Liver (tissue), 9 donors: ENCODE measurements around the gene RAI1. TPM values are rescaled to one million over a fixed set of nuclear protein-coding genes. Genes with fewer than 3 reads are reported as not detected.

ENCODE experiments used
- DNase-seq: peaks from one replicate; pipeline ENCODE4 v3.0.0-alpha.2; 2017; ENCODE audit warnings: low spot score
- H3K27ac ChIP-seq, 2 donors: one replicate each; pipeline ENCODE4 v1.7.0; 2013; ENCODE audit warnings: inconsistent platforms in 2 of 2, low read length in 2 of 2, control low read depth in 1 of 2, low read depth in 1 of 2, mild to moderate bottlenecking in 1 of 2
- H3K27me3 ChIP-seq, 4 donors: one replicate each; pipeline versions ENCODE4 v1.6.1 to v1.7.0; 2013; ENCODE audit warnings: low read length in 3 of 4, inconsistent platforms in 1 of 4, mild to moderate bottlenecking in 1 of 4, moderate library complexity in 1 of 4; ENCODE audit not compliant: control insufficient read depth in 4 of 4, insufficient read depth in 4 of 4
- H3K36me3 ChIP-seq, 4 donors: one replicate each; pipeline versions ENCODE4 v1.6.1 to v1.7.0; 2013; ENCODE audit warnings: low read length in 3 of 4, mild to moderate bottlenecking in 3 of 4, low read depth in 1 of 4, moderate library complexity in 1 of 4; ENCODE audit not compliant: control insufficient read depth in 4 of 4, insufficient read depth in 3 of 4
- H3K4me1 ChIP-seq, 4 donors: one replicate each; pipeline versions ENCODE4 v1.6.1 to v1.7.0; 2013; ENCODE audit warnings: low read length in 3 of 4, mild to moderate bottlenecking in 3 of 4, moderate library complexity in 1 of 4; ENCODE audit not compliant: control insufficient read depth in 4 of 4, insufficient read depth in 4 of 4
- H3K4me3 ChIP-seq, 3 donors: one replicate each; pipeline versions ENCODE4 v1.6.1 to v1.7.0; 2013; ENCODE audit warnings: low read length in 3 of 3, control low read depth in 1 of 3, low read depth in 1 of 3, mild to moderate bottlenecking in 1 of 3
- H3K9ac ChIP-seq, 2 donors: one replicate each; pipeline ENCODE4 v1.7.0; 2013; ENCODE audit warnings: low read length in 2 of 2, mild to moderate bottlenecking in 2 of 2, moderate library complexity in 2 of 2, control low read depth in 1 of 2, low read depth in 1 of 2
- H3K9me3 ChIP-seq, 4 donors: one replicate each; pipeline versions ENCODE4 v1.6.1 to v1.7.0; 2013; ENCODE audit warnings: low read length in 3 of 4; ENCODE audit not compliant: control insufficient read depth in 4 of 4
- ATF3 ChIP-seq: IDR thresholded peaks from 2 replicates; pipeline ENCODE4 v1.6.1; 2016; ENCODE audit warnings: antibody characterized with exemption
- CTCF ChIP-seq: fragments of 150-350 bp; IDR thresholded peaks from 2 replicates; pipeline ENCODE4 v1.5.1; 2017; ENCODE audit warnings: improper control_type of control experiment, low read depth, low read length; ENCODE audit not compliant: missing input control
- EGR1 ChIP-seq, 2 donors: IDR thresholded peaks; 2 replicates each; pipeline ENCODE4 v1.6.1; 2016 to 2018; ENCODE audit warnings: antibody characterized with exemption in 2 of 2, low read depth in 2 of 2
- FOXA1 ChIP-seq: IDR thresholded peaks from 2 replicates; pipeline ENCODE4 v1.6.1; 2016; ENCODE audit warnings: antibody characterized with exemption
- FOXA2 ChIP-seq: IDR thresholded peaks from 2 replicates; pipeline ENCODE4 v1.6.1; 2016; ENCODE audit warnings: antibody characterized with exemption
- GABPA ChIP-seq, 2 donors: IDR thresholded peaks in 1 of 2; conservative IDR thresholded peaks in 1 of 2; 2 replicates each; pipeline ENCODE4 v1.6.1; 2016; ENCODE audit warnings: antibody characterized with exemption in 2 of 2, mild to moderate bottlenecking in 1 of 2, moderate library complexity in 1 of 2
- HNF4A ChIP-seq, 2 donors: conservative IDR thresholded peaks; 2 replicates each; pipeline ENCODE4 v1.6.1; 2016; ENCODE audit warnings: antibody characterized with exemption in 2 of 2, mild to moderate bottlenecking in 2 of 2
- HNF4G ChIP-seq: IDR thresholded peaks from 2 replicates; pipeline ENCODE4 v1.6.1; 2016; ENCODE audit warnings: antibody characterized with exemption
- JUND ChIP-seq, 2 donors: IDR thresholded peaks; 2 replicates each; pipeline ENCODE4 v1.6.1; 2016; ENCODE audit warnings: antibody characterized with exemption in 2 of 2
- MAX ChIP-seq: IDR thresholded peaks from 2 replicates; pipeline ENCODE4 v1.6.1; 2016; ENCODE audit warnings: antibody characterized with exemption
- NR2F2 ChIP-seq: IDR thresholded peaks from 2 replicates; pipeline ENCODE4 v1.6.1; 2016; ENCODE audit warnings: antibody characterized with exemption
- RAD21 ChIP-seq, 2 donors: IDR thresholded peaks; 2 replicates each; pipeline ENCODE4 v1.6.1; 2016; ENCODE audit warnings: antibody characterized with exemption in 2 of 2, mild to moderate bottlenecking in 2 of 2
- REST ChIP-seq: IDR thresholded peaks from 2 replicates; pipeline ENCODE4 v1.6.1; 2016; ENCODE audit warnings: antibody characterized with exemption, mild to moderate bottlenecking
- RXRA ChIP-seq, 2 donors: IDR thresholded peaks; 2 replicates each; pipeline ENCODE4 v1.6.1; 2017 to 2018; ENCODE audit warnings: antibody characterized with exemption in 2 of 2, mild to moderate bottlenecking in 1 of 2
- TAF1 ChIP-seq: conservative IDR thresholded peaks from 2 replicates; pipeline ENCODE4 v1.6.1; 2016; ENCODE audit warnings: antibody characterized with exemption, mild to moderate bottlenecking
- YY1 ChIP-seq: IDR thresholded peaks from 2 replicates; pipeline ENCODE4 v1.6.1; 2016; ENCODE audit warnings: antibody characterized with exemption, mild to moderate bottlenecking
- WGBS: extraction: QIAGEN DNeasy Blood & Tissue Kit; methylation state at CpG from one replicate; pipeline ENCODE4 v1.1.7; 2013; 5-methylcytosine and 5-hydroxymethylcytosine counted together
- polyA plus RNA-seq, 2 donors: library from polyadenylated mRNA; stranded (reverse) in 1 of 2; unstranded in 1 of 2; fragments of 200-250 nt in 1 of 2; fragments of >200 nt in 1 of 2; fragmentation: Nextera tagmentation in 1 of 2; extraction: Ambion mirVana in 1 of 2; gene quantifications; one replicate each; pipeline versions ENCODE4 v1.2.1 to v1.2.3, GENCODE V29; 2013 to 2015
- total RNA-seq, 2 donors: library from RNA; depleted of rRNA; stranded (reverse); fragments of >200 nt; gene quantifications; one replicate each; pipeline ENCODE4 v1.2.3, GENCODE V29; 2014
- TF ChIP-seq, protein P1 (sequence below): IDR thresholded peaks from 2 replicates; pipeline ENCODE4 v1.6.1; 2016; ENCODE audit warnings: antibody characterized with exemption
- donor health status: healthy.
- donor health status: healthy.
- donor health status: healthy.
- donor health status: healthy.
- donor health status: healthy.

Gene RAI1
- total and polyA plus RNA-seq, 4 donors = 0.57 to 7.6 (median 5.3) TPM

DNA sequence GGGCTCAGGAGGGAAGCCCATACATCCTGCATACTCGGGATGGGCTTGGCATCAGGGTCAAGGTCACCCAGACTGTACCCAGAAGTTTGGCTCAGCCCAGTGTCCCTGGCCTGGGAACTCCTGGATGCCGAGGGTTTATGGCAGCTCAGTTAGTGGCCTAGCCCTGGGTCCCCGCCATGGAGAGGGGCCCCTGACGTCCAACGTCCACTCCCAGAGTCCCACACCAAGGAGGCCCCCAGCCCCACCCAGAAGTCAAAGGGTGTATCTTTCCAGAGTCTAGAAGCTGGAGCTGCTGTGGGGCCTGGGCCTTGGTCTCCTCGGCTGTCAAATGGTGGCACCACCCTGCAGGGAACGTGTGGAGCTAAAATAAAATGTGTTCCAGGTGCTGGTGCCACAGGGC, 79.1 kb downstream of the RAI1 start (continued):
- TF ChIP-seq CTCF = no peak
- TF ChIP-seq FOXA2 = no peak
- no peak for TF ChIP-seq RXRA (IDR thresholded peaks at IDR 0.05)
- no peak for TF ChIP-seq YY1
- TF ChIP-seq MAX = no peak
- no peak for TF ChIP-seq FOXA1
- no peak for TF ChIP-seq HNF4G
- no peak for TF ChIP-seq JUND (IDR thresholded peaks at IDR 0.05)
- TF ChIP-seq HNF4A (conservative IDR thresholded peaks at IDR 0.05) = no peak

- 95% methylated on average over 8 of the region's 8 CpGs for WGBS
- Histone ChIP-seq H3K27me3 (no peaks in the 10 kb centered on the region), H3K27ac (no peak overlapping the region), H3K9ac (no peak overlapping the region), H3K4me1 (peaks cover 0 to 7% (median 3%) of the 10 kb centered on the region in 4 donors), H3K9me3 (no peaks in the 10 kb centered on the region), H3K36me3 (no peaks in the 10 kb centered on the region), H3K4me3 (no peak overlapping the region)
- DNase-seq = no peak
- no peak for TF ChIP-seq EGR1 (IDR thresholded peaks at IDR 0.05; ENCODE audit: low read depth in 2 of 2)
- TF ChIP-seq GABPA (IDR thresholded peaks at IDR 0.05 in 1 of 2, conservative IDR thresholded peaks at IDR 0.05 in 1 of 2) = no peak
- TF ChIP-seq YY1 = no peak
- no peak for TF ChIP-seq NR2F2
- no peak for TF ChIP-seq ATF3
- TF ChIP-seq, protein P1, sequence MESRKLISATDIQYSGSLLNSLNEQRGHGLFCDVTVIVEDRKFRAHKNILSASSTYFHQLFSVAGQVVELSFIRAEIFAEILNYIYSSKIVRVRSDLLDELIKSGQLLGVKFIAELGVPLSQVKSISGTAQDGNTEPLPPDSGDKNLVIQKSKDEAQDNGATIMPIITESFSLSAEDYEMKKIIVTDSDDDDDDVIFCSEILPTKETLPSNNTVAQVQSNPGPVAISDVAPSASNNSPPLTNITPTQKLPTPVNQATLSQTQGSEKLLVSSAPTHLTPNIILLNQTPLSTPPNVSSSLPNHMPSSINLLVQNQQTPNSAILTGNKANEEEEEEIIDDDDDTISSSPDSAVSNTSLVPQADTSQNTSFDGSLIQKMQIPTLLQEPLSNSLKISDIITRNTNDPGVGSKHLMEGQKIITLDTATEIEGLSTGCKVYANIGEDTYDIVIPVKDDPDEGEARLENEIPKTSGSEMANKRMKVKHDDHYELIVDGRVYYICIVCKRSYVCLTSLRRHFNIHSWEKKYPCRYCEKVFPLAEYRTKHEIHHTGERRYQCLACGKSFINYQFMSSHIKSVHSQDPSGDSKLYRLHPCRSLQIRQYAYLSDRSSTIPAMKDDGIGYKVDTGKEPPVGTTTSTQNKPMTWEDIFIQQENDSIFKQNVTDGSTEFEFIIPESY = no peak
- TF ChIP-seq FOXA1 = no peak
- TF ChIP-seq REST = no peak
- no peak for TF ChIP-seq HNF4A (conservative IDR thresholded peaks at IDR 0.05)
- TF ChIP-seq HNF4G = no peak
- TF ChIP-seq TAF1 = no peak
- no peak for TF ChIP-seq MAX
- TF ChIP-seq RAD21 (IDR thresholded peaks at IDR 0.05) = no peak
- TF ChIP-seq FOXA2 = no peak
Measured at GRCh38 chr17:17760872-17761550, 79.8 kb downstream of the RAI1 start.
